BE2C (cell line): Measurements from ENCODE around the gene SPESP1.

Experiments
- DNase-seq: peaks from one replicate; pipeline ENCODE4 v3.0.0-alpha.2; 2020
- H3K27me3 ChIP-seq: fragments of 250-450 bp; sonication (Bioruptor Pico); 2 replicates; pipeline ENCODE4 v1.5.1; 2020; ENCODE audit warnings: mild to moderate bottlenecking
- H3K36me3 ChIP-seq: fragments of 250-450 bp; sonication (Bioruptor Pico); 2 replicates; pipeline ENCODE4 v1.5.1; 2020; ENCODE audit warnings: mild to moderate bottlenecking
- H3K4me1 ChIP-seq: fragments of 250-450 bp; sonication (Bioruptor Pico); 2 replicates; pipeline ENCODE4 v1.5.1; 2020
- H3K4me3 ChIP-seq: 2 replicates; pipeline ENCODE4 v1.5.1; 2011; ENCODE audit warnings: low read depth, low read length
- H3K9me3 ChIP-seq: fragments of 250-450 bp; sonication (Bioruptor Pico); 2 replicates; pipeline ENCODE4 v1.5.1; 2020
- TF ChIP-seq, protein P1 (sequence below): IDR thresholded peaks from 2 replicates; pipeline ENCODE4 v1.5.1; 2012; ENCODE audit warnings: mild to moderate bottlenecking, low read depth, low read length

Gene SPESP1

GRCh38 chr15:68986322-68986721 lies 56.0 kb downstream of the SPESP1 start:
- Histone ChIP-seq H3K27me3 (no peaks in the 10 kb centered on the region), H3K4me1 (peaks cover 10% of the 10 kb centered on the region), H3K9me3 (no peaks in the 10 kb centered on the region), H3K36me3 (no peaks in the 10 kb centered on the region), H3K4me3 (no peak overlapping the region)
- no peak for DNase-seq
- TF ChIP-seq, protein P1, sequence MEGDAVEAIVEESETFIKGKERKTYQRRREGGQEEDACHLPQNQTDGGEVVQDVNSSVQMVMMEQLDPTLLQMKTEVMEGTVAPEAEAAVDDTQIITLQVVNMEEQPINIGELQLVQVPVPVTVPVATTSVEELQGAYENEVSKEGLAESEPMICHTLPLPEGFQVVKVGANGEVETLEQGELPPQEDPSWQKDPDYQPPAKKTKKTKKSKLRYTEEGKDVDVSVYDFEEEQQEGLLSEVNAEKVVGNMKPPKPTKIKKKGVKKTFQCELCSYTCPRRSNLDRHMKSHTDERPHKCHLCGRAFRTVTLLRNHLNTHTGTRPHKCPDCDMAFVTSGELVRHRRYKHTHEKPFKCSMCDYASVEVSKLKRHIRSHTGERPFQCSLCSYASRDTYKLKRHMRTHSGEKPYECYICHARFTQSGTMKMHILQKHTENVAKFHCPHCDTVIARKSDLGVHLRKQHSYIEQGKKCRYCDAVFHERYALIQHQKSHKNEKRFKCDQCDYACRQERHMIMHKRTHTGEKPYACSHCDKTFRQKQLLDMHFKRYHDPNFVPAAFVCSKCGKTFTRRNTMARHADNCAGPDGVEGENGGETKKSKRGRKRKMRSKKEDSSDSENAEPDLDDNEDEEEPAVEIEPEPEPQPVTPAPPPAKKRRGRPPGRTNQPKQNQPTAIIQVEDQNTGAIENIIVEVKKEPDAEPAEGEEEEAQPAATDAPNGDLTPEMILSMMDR = no peak

GRCh38 chr15:68987120-68987519 lies 56.8 kb downstream of the SPESP1 start:
- TF ChIP-seq, protein P1 = no peak
- H3K4me1 ChIP-seq = peaks cover 16% of the 10 kb centered on the region
- DNase-seq = no peak
- H3K36me3 ChIP-seq = no peaks in the 10 kb centered on the region
- H3K9me3 ChIP-seq = no peaks in the 10 kb centered on the region
- H3K27me3 ChIP-seq = no peaks in the 10 kb centered on the region
- no peak overlapping the region for H3K4me3 ChIP-seq

GRCh38 chr15:68987676-68988075 lies 57.4 kb downstream of the SPESP1 start:
- no peaks in the 10 kb centered on the region for H3K27me3 ChIP-seq
- no peak for DNase-seq
- no peaks in the 10 kb centered on the region for H3K36me3 ChIP-seq
- H3K4me3 ChIP-seq = no peak overlapping the region
- H3K4me1 ChIP-seq = peaks cover 22% of the 10 kb centered on the region
- no peaks in the 10 kb centered on the region for H3K9me3 ChIP-seq
- TF ChIP-seq, protein P1 = no peak

DNA sequence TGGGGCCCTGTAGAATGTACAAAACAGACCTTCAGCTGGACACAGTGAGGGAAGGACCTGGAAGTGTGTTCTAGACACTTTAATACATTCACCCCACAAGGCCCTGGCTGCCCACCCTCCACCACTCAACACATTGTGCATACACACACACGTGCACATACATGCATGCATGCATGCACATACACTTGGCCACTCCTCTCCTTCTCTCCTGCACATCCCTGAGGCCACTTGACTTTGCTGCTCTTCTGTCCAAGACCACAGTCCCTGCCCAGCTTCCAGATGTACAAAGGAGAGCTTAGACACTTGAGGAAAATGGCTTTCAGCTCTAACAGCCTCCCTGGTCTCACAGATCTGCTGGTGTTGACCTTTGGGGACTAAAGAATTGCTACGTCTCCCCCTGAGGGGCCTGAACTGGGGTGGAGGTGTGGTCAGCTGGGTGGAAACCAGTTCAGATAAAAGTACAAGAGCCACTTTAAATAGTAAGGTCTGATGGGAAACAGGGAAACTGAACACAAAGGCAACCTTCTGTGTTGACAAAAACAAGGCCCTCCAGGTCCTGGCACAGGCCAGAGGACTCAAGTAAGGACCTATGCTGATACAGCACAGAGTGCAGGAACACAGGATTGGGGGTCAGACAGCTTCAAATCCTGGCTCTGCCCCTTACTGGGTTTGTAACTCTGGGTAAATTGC lies 59.4 kb downstream of the SPESP1 start:
- TF ChIP-seq, protein P1 = no peak
- DNase-seq = no peak
- H3K27me3 ChIP-seq = no peaks in the 10 kb centered on the region
- no peak overlapping the region for H3K4me3 ChIP-seq
- H3K9me3 ChIP-seq = no peaks in the 10 kb centered on the region
- H3K4me1 ChIP-seq = peaks cover 23% of the 10 kb centered on the region
- H3K36me3 ChIP-seq = no peaks in the 10 kb centered on the region

GRCh38 chr15:68990231-68990991 lies 60.1 kb downstream of the SPESP1 start:
- Histone ChIP-seq H3K4me1 (peaks cover 23% of the 10 kb centered on the region), H3K9me3 (no peaks in the 10 kb centered on the region), H3K27me3 (no peaks in the 10 kb centered on the region), H3K4me3 (no peak overlapping the region), H3K36me3 (no peaks in the 10 kb centered on the region)
- TF ChIP-seq, protein P1 = no peak
- no peak for DNase-seq

DNA sequence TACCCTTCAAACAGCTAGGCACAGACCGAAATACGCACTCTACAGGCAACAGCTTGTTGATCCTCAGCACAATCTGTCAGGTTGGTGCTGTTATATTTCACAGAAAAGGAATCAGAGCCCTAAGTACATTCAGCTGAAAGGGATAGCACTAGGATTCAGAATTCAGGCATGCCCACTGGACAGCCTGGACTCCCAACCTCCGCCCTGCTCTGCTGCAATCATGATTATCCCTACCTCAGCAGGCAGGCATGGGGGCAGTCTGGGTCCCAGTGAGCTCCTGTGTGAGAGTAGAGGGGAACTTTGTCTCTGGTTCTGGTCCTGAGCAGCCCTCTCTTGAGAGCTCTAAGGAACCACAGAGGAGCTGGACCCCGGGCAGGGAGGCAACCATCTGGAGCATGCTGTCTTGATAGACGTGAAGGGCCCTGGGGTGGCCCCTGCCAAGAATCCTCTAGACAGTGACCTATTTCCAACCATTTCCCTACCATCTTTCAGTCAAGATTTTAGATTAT lies 60.7 kb downstream of the SPESP1 start:
- no peaks in the 10 kb centered on the region for H3K9me3 ChIP-seq
- DNase-seq = no peak
- TF ChIP-seq, protein P1 = no peak
- H3K36me3 ChIP-seq = no peaks in the 10 kb centered on the region
- H3K4me3 ChIP-seq = no peak overlapping the region
- peaks cover 23% of the 10 kb centered on the region for H3K4me1 ChIP-seq
- no peaks in the 10 kb centered on the region for H3K27me3 ChIP-seq
